Measurements from ENCODE around the gene ST3GAL3.

Gene ST3GAL3

DNA sequence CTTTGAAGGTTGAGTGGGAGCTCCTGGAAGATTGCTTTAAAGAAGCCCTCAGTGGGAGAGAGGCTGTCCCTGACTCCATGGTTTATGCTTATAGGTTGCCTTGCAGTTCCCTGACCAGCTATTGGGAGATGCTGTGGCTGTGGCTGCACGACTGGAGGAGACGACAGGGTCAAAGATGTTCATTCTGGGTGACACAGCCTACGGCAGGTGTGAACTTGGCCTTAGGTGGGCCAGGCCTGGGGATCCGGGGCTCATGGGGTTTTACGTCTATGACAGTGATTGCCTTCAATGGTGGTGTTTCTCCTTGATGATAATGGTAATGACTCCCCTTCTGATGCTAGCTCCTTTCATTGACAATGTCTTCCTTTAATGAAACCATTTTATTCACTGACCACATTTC lies 263.2 kb downstream of the ST3GAL3 start (continued):
- TF ChIP-seq ZNF660 (tag by site-specific recombination; IDR thresholded peaks at IDR 0.05) = no peak
- no peak for TF ChIP-seq ZNF138 (tag by site-specific recombination; IDR thresholded peaks at IDR 0.05; ENCODE audit: borderline replicate concordance)
- no peak for TF ChIP-seq ZNF416 (tag by site-specific recombination; IDR thresholded peaks at IDR 0.05)
- TF ChIP-seq ZNF133 (tag by site-specific recombination; IDR thresholded peaks at IDR 0.05) = no peak

- CTCF ChIA-PET = interaction anchor here (0.6 to 1.2 kb wide), 4 partner anchors 18 to 700 kb away, joined by 3 to 7 read pairs (median 3); no protein-coding TSS in a partner anchor
- Histone ChIP-seq H3K4me3 (ENCODE audit: low read depth, low read length) (no peak overlapping the region), H3K4me1 (ENCODE audit: control insufficient read depth, insufficient read depth, low read length) (no peaks in the 10 kb centered on the region), H3K36me3 (ENCODE audit: control insufficient read depth in 2 of 2, insufficient read depth in 1 of 2, low read length in 2 of 2) (peaks cover 0 to 52% of the 10 kb centered on the region in 2 experiments; a peak in 1 of 3 replicates), H3K27ac (ENCODE audit: extremely low read depth, low read depth, low read length) (no peak overlapping the region), H3K9me3 (ENCODE audit: control insufficient read depth, insufficient read depth, low read depth, low read length) (no peaks in the 10 kb centered on the region)
- TF ChIP-seq ZNF248 (tag by site-specific recombination; IDR thresholded peaks at IDR 0.05) (no peak), ZNF175 (tag by site-specific recombination; IDR thresholded peaks at IDR 0.05) (no peak), ZBTB7A (tag by site-specific recombination; IDR thresholded peaks at IDR 0.05; ENCODE audit: low read depth) (no peak), ZNF626 (tag by site-specific recombination; IDR thresholded peaks at IDR 0.05) (no peak), INSM2 (tag by site-specific recombination; IDR thresholded peaks at IDR 0.05) (no peak), ZNF223 (tag by site-specific recombination; IDR thresholded peaks at IDR 0.05) (no peak), ZSCAN5A (tag by site-specific recombination; IDR thresholded peaks at IDR 0.05) (no peak), RBAK (tag by site-specific recombination; IDR thresholded peaks at IDR 0.05) (no peak), ZSCAN30 (tag by site-specific recombination; IDR thresholded peaks at IDR 0.05) (no peak), ZNF146 (tag by site-specific recombination; IDR thresholded peaks at IDR 0.05) (no peak), ZFP37 (tag by site-specific recombination; IDR thresholded peaks at IDR 0.05) (no peak), PRDM1 (tag by site-specific recombination; IDR thresholded peaks at IDR 0.05) (no peak), EGR2 (tag by site-specific recombination; IDR thresholded peaks at IDR 0.05; ENCODE audit: low read depth) (no peak), ZNF792 (tag by site-specific recombination; IDR thresholded peaks at IDR 0.05) (no peak), ZNF660 (tag by site-specific recombination; IDR thresholded peaks at IDR 0.05) (no peak), ZNF777 (tag by site-specific recombination; IDR thresholded peaks at IDR 0.05; ENCODE audit: borderline replicate concordance) (no peak)
- TF ChIP-seq, protein P1, sequence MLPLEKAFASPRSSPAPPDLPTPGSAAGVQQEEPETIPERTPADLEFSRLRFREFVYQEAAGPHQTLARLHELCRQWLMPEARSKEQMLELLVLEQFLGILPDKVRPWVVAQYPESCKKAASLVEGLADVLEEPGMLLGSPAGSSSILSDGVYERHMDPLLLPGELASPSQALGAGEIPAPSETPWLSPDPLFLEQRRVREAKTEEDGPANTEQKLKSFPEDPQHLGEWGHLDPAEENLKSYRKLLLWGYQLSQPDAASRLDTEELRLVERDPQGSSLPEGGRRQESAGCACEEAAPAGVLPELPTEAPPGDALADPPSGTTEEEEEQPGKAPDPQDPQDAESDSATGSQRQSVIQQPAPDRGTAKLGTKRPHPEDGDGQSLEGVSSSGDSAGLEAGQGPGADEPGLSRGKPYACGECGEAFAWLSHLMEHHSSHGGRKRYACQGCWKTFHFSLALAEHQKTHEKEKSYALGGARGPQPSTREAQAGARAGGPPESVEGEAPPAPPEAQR (tag by site-specific recombination; IDR thresholded peaks at IDR 0.05) = no peak
- TF ChIP-seq, protein P2, sequence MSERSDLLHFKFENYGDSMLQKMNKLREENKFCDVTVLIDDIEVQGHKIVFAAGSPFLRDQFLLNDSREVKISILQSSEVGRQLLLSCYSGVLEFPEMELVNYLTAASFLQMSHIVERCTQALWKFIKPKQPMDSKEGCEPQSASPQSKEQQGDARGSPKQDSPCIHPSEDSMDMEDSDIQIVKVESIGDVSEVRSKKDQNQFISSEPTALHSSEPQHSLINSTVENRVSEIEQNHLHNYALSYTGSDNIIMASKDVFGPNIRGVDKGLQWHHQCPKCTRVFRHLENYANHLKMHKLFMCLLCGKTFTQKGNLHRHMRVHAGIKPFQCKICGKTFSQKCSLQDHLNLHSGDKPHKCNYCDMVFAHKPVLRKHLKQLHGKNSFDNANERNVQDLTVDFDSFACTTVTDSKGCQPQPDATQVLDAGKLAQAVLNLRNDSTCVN (tag by site-specific recombination; optimal IDR thresholded peaks at IDR 0.05) = no peak
- POLR2A ChIA-PET = interaction anchor here (1.7 kb wide), 1 partner anchor 321 kb away, joined by 5 read pairs; the partner anchor contains the start of gene KDM4A
These were observed 263.6 kb downstream of the ST3GAL3 start for GRCh38 chr1:43970911-43971310.
